GM10266 (cell line): ENCODE measurements around the gene DIPK1B.

Experiments
- DNase-seq: peaks from one replicate; pipeline ENCODE4 v3.0.0; 2012; ENCODE audit errors: extremely low spot score
- CTCF ChIP-seq: IDR thresholded peaks from 2 replicates; pipeline ENCODE4 v1.5.1; 2012; ENCODE audit warnings: mild to moderate bottlenecking, low read depth; ENCODE audit not compliant: control insufficient read depth, insufficient read depth; ENCODE audit errors: missing control alignments

DIPK1B gene

GRCh38 chr9:136723362-136723976, 11.1 kb downstream of the DIPK1B start:
- TF ChIP-seq CTCF = no peak
- DNase-seq = no peak

GRCh38 chr9:136723989-136724388, 11.6 kb downstream of the DIPK1B start:
- DNase-seq = no peak
- no peak for TF ChIP-seq CTCF

GRCh38 chr9:136724772-136725171, 12.4 kb downstream of the DIPK1B start:
- DNase-seq = no peak
- TF ChIP-seq CTCF = no peak

- TF ChIP-seq CTCF = no peak
- DNase-seq = no peak
These were observed 13.2 kb downstream of the DIPK1B start for GRCh38 chr9:136725612-136726011.

GRCh38 chr9:136726118-136726517, 13.7 kb downstream of the DIPK1B start:
- TF ChIP-seq CTCF = no peak
- no peak for DNase-seq

- TF ChIP-seq CTCF = peak; percentile 82
- DNase-seq = peak; percentile 83
These were observed 14.3 kb downstream of the DIPK1B start for GRCh38 chr9:136726631-136727191.

- peak; percentile 99 for TF ChIP-seq CTCF
- peak; percentile 99 for DNase-seq
These were observed 15.7 kb downstream of the DIPK1B start for GRCh38 chr9:136728080-136728547.
